Measurements from ENCODE around the gene CDC42SE2.
A peak's percentile ranks its signal among the peaks of the same experiment; 100 is the strongest.

GRCh38 chr5:131400585-131400984 is 136.7 kb downstream of the CDC42SE2 start:
- TF ChIP-seq POLR2A (IDR thresholded peaks at IDR 0.05; ENCODE audit: low read depth, low read length), result no peak
- TF ChIP-seq POLR2AphosphoS5 (IDR thresholded peaks at IDR 0.05; ENCODE audit: low read depth, low read length), result peak; percentile 34; the same call in 1 of the 2 replicates
- TF ChIP-seq TAF1 (IDR thresholded peaks at IDR 0.05; ENCODE audit: low read depth, low read length), result no peak
